Retinal pigment epithelial cell (primary cell): ENCODE results near the gene SLC17A1.

Experiments used
- DNase-seq: peaks from one replicate; pipeline ENCODE4 v3.0.0-alpha.2; 2010; ENCODE audit warnings: low read depth
- H3K4me3 ChIP-seq: 2 replicates; pipeline ENCODE4 v1.5.1; 2011; ENCODE audit warnings: mild to moderate bottlenecking, low read length, control low read depth, moderate library complexity
- CTCF ChIP-seq: conservative IDR thresholded peaks from 2 replicates; pipeline ENCODE4 v1.5.1; 2011; ENCODE audit warnings: low read depth, low read length, control low read depth, inconsistent platforms

The SLC17A1 gene

GRCh38 chr6:25787428-25787827 is 44.4 kb downstream of the SLC17A1 start:
- H3K4me3 ChIP-seq: no peak overlapping the region
- DNase-seq: no peak
- no peak for TF ChIP-seq CTCF

GRCh38 chr6:25781134-25781533 is 50.7 kb downstream of the SLC17A1 start:
- no peak for DNase-seq
- TF ChIP-seq CTCF: no peak
- H3K4me3 ChIP-seq: no peak overlapping the region

- no peak overlapping the region for H3K4me3 ChIP-seq
- no peak for DNase-seq
- no peak for TF ChIP-seq CTCF
These were observed 53.8 kb downstream of the SLC17A1 start for GRCh38 chr6:25777856-25778649.

GRCh38 chr6:25777031-25777430 is 54.8 kb downstream of the SLC17A1 start:
- no peak for DNase-seq
- H3K4me3 ChIP-seq: no peak overlapping the region
- TF ChIP-seq CTCF: no peak

GRCh38 chr6:25774120-25774715 is 57.6 kb downstream of the SLC17A1 start:
- no peak overlapping the region for H3K4me3 ChIP-seq
- DNase-seq: no peak
- no peak for TF ChIP-seq CTCF

GRCh38 chr6:25769983-25770382 is 61.9 kb downstream of the SLC17A1 start:
- DNase-seq: no peak
- H3K4me3 ChIP-seq: no peak overlapping the region
- no peak for TF ChIP-seq CTCF

GRCh38 chr6:25768566-25768965 is 63.3 kb downstream of the SLC17A1 start:
- H3K4me3 ChIP-seq: no peak overlapping the region
- DNase-seq: no peak
- TF ChIP-seq CTCF: no peak
